Activated CD8-positive, alpha-beta T cell treated with anti-CD3 and anti-CD28 coated beads for 36 hours (primary cell): Measurements from ENCODE around the gene SYT7. TPM values are rescaled to one million over a fixed set of nuclear protein-coding genes. Genes with fewer than 3 reads are reported as not detected.

Experiments
- ATAC-seq: fragments of 200-7000 bp; cut with Tn5 transposase; one replicate; pipeline ENCODE4 v1.10.0; 2021; ENCODE audit warnings: mild to moderate bottlenecking, moderate library complexity
- CTCF ChIA-PET: fragments of 350-600 bp; sonication (Branson Sonifier 250); formaldehyde crosslinking; loops from one replicate; lab custom pipeline; 2021; ENCODE audit warnings: antibody characterized with exemption; lab: Charles Lee
- POLR2A ChIA-PET: fragments of 350-600 bp; sonication (Branson Sonifier 250); formaldehyde crosslinking; loops from one replicate; lab custom pipeline; 2021; ENCODE audit warnings: antibody characterized with exemption; lab: Charles Lee
- DNase-seq: peaks from one replicate; pipeline ENCODE4 v3.0.0-alpha.2; 2020
- H3K27ac Mint-ChIP-seq: one replicate; pipeline ENCODE4 v1.8.0; 2021; ENCODE audit warnings: mild to moderate bottlenecking, mixed read lengths
- H3K27me3 Mint-ChIP-seq: one replicate; pipeline ENCODE4 v1.8.0; 2021; ENCODE audit warnings: mixed read lengths
- H3K36me3 Mint-ChIP-seq: one replicate; pipeline ENCODE4 v1.8.0; 2021; ENCODE audit warnings: low read depth, mixed read lengths
- H3K4me1 Mint-ChIP-seq: one replicate; pipeline ENCODE4 v1.8.0; 2021; ENCODE audit warnings: low read depth, mixed read lengths
- H3K4me3 Mint-ChIP-seq: one replicate; pipeline ENCODE4 v1.8.0; 2021; ENCODE audit warnings: mild to moderate bottlenecking, moderate library complexity, mixed read lengths
- H3K9me3 Mint-ChIP-seq: one replicate; pipeline ENCODE4 v1.8.0; 2021; ENCODE audit warnings: mixed read lengths
- intact Hi-C: fragments of 100-400 bp; cut with micrococcal nuclease; formaldehyde crosslinking; loops from one replicate; pipeline ENCODE4 v1.10.0; 2022
- total RNA-seq, 2 experiments: library from RNA; stranded (reverse); gene quantifications; one replicate each; pipeline ENCODE4 v1.2.3, GENCODE V29; 2021
- TF ChIP-seq, protein P1 (sequence below): fragments of 200-600 bp; IDR thresholded peaks from one replicate; pipeline ENCODE4 v1.8.0; 2022; ENCODE audit warnings: antibody characterized with exemption, mild to moderate bottlenecking

Gene SYT7
- total RNA-seq, 2 experiments from 2014 or later, result not detected

DNA sequence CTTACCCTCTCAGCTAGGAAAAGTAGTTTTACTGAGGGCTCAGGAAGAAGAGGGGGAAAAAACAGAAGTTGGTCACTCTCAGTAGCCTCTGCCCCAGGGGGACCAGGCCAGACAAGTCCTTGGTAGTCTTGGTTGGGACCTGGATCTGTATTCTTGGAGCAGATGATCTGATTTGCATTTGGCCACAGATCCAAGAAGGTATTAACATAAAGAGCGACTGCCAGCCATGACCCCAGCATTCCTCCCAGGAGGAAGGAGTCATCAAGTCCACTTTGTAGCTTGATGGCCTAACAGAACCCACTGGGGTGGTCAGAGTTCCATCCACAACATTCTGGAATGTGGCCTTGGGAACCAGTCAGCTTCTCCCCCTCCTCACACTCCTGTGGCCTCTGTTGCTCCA, 78.4 kb downstream of the SYT7 start:
- no peak overlapping the region for H3K4me3 Mint-ChIP-seq
- H3K27ac Mint-ChIP-seq, result no peak overlapping the region
- POLR2A ChIA-PET, result interaction anchor here (1.3 kb wide), 1 partner anchor 9 kb away, joined by 4 read pairs; no protein-coding TSS in a partner anchor
- no peak for DNase-seq
- H3K4me1 Mint-ChIP-seq, result no peaks in the 10 kb centered on the region
- no peaks in the 10 kb centered on the region for H3K9me3 Mint-ChIP-seq
- no peaks in the 10 kb centered on the region for H3K36me3 Mint-ChIP-seq
- TF ChIP-seq, protein P1, sequence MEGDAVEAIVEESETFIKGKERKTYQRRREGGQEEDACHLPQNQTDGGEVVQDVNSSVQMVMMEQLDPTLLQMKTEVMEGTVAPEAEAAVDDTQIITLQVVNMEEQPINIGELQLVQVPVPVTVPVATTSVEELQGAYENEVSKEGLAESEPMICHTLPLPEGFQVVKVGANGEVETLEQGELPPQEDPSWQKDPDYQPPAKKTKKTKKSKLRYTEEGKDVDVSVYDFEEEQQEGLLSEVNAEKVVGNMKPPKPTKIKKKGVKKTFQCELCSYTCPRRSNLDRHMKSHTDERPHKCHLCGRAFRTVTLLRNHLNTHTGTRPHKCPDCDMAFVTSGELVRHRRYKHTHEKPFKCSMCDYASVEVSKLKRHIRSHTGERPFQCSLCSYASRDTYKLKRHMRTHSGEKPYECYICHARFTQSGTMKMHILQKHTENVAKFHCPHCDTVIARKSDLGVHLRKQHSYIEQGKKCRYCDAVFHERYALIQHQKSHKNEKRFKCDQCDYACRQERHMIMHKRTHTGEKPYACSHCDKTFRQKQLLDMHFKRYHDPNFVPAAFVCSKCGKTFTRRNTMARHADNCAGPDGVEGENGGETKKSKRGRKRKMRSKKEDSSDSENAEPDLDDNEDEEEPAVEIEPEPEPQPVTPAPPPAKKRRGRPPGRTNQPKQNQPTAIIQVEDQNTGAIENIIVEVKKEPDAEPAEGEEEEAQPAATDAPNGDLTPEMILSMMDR, result no peak
- CTCF ChIA-PET, result interaction anchor here (0.7 to 2.4 kb wide), 4 partner anchors 15 to 25 kb away, joined by 3 to 19 read pairs (median 6); no protein-coding TSS in a partner anchor
- ATAC-seq, result no peak
- intact Hi-C loops, result no loop called here
- H3K27me3 Mint-ChIP-seq, result peaks cover 17% of the 10 kb centered on the region

DNA sequence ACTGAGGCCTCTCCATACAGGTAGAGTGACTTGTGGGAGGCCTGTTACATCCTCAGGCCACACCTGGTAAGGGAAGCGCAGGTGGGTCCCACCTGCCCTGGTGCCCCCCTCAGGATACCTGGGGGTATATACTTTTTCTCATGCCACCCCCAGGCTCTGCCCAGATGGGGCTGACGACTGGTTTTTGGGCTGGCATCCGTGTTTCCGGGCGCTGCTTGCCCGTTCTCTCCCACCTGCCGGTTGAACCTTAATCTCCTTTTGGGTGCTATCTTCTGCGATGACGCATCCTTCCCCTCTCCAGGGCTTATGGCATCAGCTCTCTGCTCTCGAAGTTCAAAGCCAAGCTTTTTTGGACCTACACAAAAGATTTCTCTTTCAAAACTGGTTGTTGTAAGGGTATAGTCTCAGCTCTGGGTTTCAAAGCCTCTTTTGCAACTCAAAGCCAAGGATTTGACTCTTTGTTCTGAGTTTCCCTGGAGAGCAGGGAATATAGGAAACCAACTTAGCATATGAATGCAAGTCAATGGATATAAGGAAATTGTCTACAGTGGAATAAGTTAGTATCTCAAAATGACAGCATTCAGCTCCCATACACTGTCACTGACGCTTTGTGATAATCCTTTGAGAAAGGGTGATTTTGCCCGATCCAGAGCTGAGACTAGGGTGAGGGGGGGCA, 80.9 kb downstream of the SYT7 start:
- Mint-ChIP-seq H3K4me3 (no peak overlapping the region), H3K27ac (no peak overlapping the region), H3K9me3 (no peaks in the 10 kb centered on the region), H3K27me3 (peaks cover 1% of the 10 kb centered on the region), H3K4me1 (no peaks in the 10 kb centered on the region), H3K36me3 (no peaks in the 10 kb centered on the region)
- no peak for DNase-seq
- ATAC-seq, result no peak
- TF ChIP-seq, protein P1, result no peak
- ChIA-PET CTCF (interaction anchor here (1.2 to 2.0 kb wide), 4 partner anchors 13 to 32 kb away, joined by 3 to 11 read pairs (median 4); no protein-coding TSS in a partner anchor), POLR2A (no interaction called here)
- intact Hi-C loops, result no loop called here

DNA sequence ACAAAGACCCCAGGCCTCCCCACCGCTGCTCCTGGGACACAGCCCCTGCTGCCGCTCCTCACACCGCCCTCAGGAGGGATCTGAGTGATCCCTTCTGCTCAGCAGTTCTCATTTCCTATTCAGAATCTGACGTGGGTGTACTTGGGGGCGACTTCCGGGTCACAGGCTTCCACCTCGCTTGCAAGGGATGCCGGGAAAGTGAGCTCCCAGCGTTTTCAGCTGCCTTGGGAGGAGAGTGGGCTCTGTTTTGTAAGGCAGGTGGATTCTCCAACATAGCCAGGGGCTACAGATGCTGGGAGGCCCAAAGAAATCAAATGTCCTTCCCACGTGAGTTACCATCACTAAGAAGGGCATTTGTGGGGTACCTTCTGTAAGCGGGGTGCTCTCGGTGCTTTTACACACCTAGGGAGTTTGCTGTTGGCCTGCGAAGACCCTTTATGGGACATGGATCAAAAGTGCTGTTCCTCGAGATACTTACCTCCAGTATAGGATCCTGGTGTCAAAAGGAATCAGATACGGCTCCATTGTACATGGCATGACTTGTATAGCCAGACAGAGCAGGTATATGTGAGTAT, 82.0 kb downstream of the SYT7 start:
- CTCF ChIA-PET, result interaction anchor here (1.2 to 1.4 kb wide), 2 partner anchors 16 to 18 kb away, joined by 3 to 4 read pairs; no protein-coding TSS in a partner anchor
- POLR2A ChIA-PET, result no interaction called here
- Mint-ChIP-seq H3K36me3 (no peaks in the 10 kb centered on the region), H3K9me3 (no peaks in the 10 kb centered on the region), H3K4me3 (no peak overlapping the region), H3K4me1 (no peaks in the 10 kb centered on the region), H3K27ac (no peak overlapping the region), H3K27me3 (peaks cover 1% of the 10 kb centered on the region)
- DNase-seq (no peak), ATAC-seq (no peak)
- TF ChIP-seq, protein P1, result no peak
- intact Hi-C loops, result no loop called here

DNA sequence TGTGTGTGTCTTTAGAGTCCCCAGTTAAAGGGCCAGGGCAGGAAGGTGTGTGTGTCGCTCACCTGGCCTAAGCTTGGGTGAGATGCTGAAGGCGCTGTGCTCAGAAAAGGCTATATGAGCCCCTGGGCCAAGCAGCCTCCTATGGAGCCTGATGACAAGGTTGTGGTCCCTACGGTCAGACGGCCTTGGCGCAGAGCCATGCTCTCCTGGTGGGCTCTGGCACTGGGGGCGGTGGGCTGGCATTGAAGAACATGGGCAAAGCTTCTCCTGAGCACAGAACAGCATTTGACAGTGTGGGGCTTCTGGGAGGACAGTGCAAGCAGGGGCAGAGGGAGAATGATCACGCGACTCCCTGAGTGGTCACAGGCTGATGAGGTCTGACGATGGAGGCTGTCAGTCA, 83.0 kb downstream of the SYT7 start:
- DNase-seq (no peak), ATAC-seq (no peak)
- Mint-ChIP-seq H3K27ac (no peak overlapping the region), H3K36me3 (no peaks in the 10 kb centered on the region), H3K27me3 (peaks cover 1% of the 10 kb centered on the region), H3K4me1 (no peaks in the 10 kb centered on the region), H3K9me3 (no peaks in the 10 kb centered on the region), H3K4me3 (no peak overlapping the region)
- TF ChIP-seq, protein P1, result no peak
- ChIA-PET POLR2A (interaction anchor here (0.9 kb wide), 1 partner anchor 171 kb away, joined by 3 read pairs; no protein-coding TSS in a partner anchor), CTCF (interaction anchor here (1.2 to 1.4 kb wide), 2 partner anchors 16 to 19 kb away, joined by 3 to 4 read pairs; no protein-coding TSS in a partner anchor)
- intact Hi-C loops, result no loop called here

DNA sequence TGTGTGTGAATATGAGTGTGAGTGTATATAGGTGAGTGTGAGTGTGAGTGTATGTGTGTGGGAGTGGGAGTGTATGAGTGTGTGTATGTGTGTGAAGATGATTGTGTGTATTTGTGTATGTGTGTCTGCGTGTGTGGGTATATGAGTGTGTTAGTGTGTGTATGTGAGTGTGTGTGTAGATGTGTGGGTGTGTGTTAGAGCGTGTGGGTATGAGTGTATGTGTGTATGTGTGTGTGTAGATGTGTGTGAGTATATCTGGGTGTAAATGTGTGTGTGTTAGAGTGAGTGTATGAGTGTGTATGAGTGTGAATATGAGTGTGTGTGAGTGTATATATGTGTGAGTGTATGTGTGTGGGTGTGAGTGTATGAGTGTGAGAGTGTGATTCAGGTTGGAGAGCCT, 83.4 kb downstream of the SYT7 start:
- CTCF ChIA-PET, result interaction anchor here (1.2 kb wide), 1 partner anchor 19 kb away, joined by 3 read pairs; no protein-coding TSS in a partner anchor
- no peaks in the 10 kb centered on the region for H3K4me1 Mint-ChIP-seq
- no peak overlapping the region for H3K4me3 Mint-ChIP-seq
- POLR2A ChIA-PET, result interaction anchor here (0.9 kb wide), 1 partner anchor 171 kb away, joined by 3 read pairs; no protein-coding TSS in a partner anchor
- H3K9me3 Mint-ChIP-seq, result no peaks in the 10 kb centered on the region
- no peaks in the 10 kb centered on the region for H3K36me3 Mint-ChIP-seq
- peaks cover 1% of the 10 kb centered on the region for H3K27me3 Mint-ChIP-seq
- TF ChIP-seq, protein P1, result no peak
- DNase-seq (no peak), ATAC-seq (no peak)
- no peak overlapping the region for H3K27ac Mint-ChIP-seq
- intact Hi-C loops, result no loop called here
